Testis (tissue), 3 donors: ENCODE results near the gene PRSS12. TPM values are rescaled to one million over a fixed set of nuclear protein-coding genes. Genes with fewer than 3 reads are reported as not detected.

ENCODE experiments used
- DNase-seq: peaks from one replicate; pipeline ENCODE4 v3.0.0-alpha.2; 2019
- H3K27ac ChIP-seq, 2 donors: fragments of 200-600 bp; sonication (generic); one replicate each; pipeline ENCODE4 v1.5.1; 2019
- H3K27me3 ChIP-seq: fragments of 200-600 bp; sonication (generic); one replicate; pipeline ENCODE4 v1.5.1; 2019
- H3K36me3 ChIP-seq: fragments of 200-600 bp; sonication (generic); one replicate; pipeline ENCODE4 v1.5.1; 2017; ENCODE audit warnings: low read depth; ENCODE audit errors: missing control alignments
- H3K4me1 ChIP-seq: fragments of 200-600 bp; sonication (generic); one replicate; pipeline ENCODE4 v1.5.1; 2019
- H3K4me3 ChIP-seq, 2 donors: fragments of 200-600 bp; sonication (generic); one replicate each; pipeline ENCODE4 v1.5.1; 2017 to 2019
- H3K9me3 ChIP-seq: fragments of 200-600 bp; sonication (generic); one replicate; pipeline ENCODE4 v1.5.1; 2017
- POLR2A ChIP-seq: fragments of 450-650 bp; IDR thresholded peaks from one replicate; pipeline ENCODE4 v1.6.1; 2017; ENCODE audit warnings: antibody characterized with exemption, mild to moderate bottlenecking, moderate library complexity
- WGBS, 2 donors: methylation state at CpG; one replicate each; pipeline ENCODE4 v1.1.5; 2018; 5-methylcytosine and 5-hydroxymethylcytosine counted together
- intact Hi-C: fragments of 100-400 bp; cut with DNase I; formaldehyde crosslinking; loops from one replicate; pipeline ENCODE4 v1.15.1; 2023; ENCODE audit warnings: low total_unique reads
- polyA plus RNA-seq: library from polyadenylated mRNA; stranded (reverse); fragments of 350-450 nt; fragmentation: Illumina TruSeq; extraction: RNeasy Lipid Tissue Mini Kit (QIAGEN cat#74804); gene quantifications from one replicate; pipeline ENCODE4 v1.2.3, GENCODE V29; 2014; ENCODE audit warnings: low read depth, low replicate concordance; ENCODE audit not compliant: insufficient read depth
- total RNA-seq, 2 donors: library from RNA; depleted of rRNA; stranded (reverse); fragments of >200 nt; gene quantifications; one replicate each; pipeline ENCODE4 v1.2.3, GENCODE V29; 2016
- TF ChIP-seq, protein P1 (sequence below), 3 experiments: fragments of 450-650 bp in 2 of 3; fragments of 200-600 bp in 1 of 3; sonication (generic) in 1 of 3; IDR thresholded peaks; one replicate each; pipeline ENCODE4 v1.5.1; 2016 to 2019; ENCODE audit warnings: antibody characterized with exemption in 3 of 3, mild to moderate bottlenecking in 2 of 3, moderate library complexity in 1 of 3

The PRSS12 gene
- total and polyA plus RNA-seq, 3 donors from 2014 or later, result 33.9 to 65.4 (median 41.5) TPM

DNA sequence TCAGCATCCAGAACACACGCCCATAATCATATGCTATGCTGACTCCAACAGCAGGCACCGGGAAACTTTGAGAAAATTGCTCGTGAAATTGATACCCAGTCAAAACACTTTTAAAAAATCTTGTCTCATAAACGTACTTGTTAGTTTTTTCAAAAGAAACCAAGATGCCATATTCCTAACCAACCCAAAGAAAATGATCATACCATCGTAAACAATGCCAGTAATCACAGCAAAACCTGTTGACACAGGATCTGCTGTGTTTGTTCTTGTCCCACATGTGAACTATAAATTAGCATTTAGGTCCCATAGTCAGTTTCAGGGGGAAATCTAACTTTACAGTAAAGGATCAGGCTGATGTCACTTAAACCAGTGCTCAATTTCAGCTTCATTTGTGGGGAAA, 23.0 kb downstream of the PRSS12 start:
- TF ChIP-seq, protein P1, sequence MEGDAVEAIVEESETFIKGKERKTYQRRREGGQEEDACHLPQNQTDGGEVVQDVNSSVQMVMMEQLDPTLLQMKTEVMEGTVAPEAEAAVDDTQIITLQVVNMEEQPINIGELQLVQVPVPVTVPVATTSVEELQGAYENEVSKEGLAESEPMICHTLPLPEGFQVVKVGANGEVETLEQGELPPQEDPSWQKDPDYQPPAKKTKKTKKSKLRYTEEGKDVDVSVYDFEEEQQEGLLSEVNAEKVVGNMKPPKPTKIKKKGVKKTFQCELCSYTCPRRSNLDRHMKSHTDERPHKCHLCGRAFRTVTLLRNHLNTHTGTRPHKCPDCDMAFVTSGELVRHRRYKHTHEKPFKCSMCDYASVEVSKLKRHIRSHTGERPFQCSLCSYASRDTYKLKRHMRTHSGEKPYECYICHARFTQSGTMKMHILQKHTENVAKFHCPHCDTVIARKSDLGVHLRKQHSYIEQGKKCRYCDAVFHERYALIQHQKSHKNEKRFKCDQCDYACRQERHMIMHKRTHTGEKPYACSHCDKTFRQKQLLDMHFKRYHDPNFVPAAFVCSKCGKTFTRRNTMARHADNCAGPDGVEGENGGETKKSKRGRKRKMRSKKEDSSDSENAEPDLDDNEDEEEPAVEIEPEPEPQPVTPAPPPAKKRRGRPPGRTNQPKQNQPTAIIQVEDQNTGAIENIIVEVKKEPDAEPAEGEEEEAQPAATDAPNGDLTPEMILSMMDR (IDR thresholded peaks at IDR 0.05), result no peak
- H3K4me1 ChIP-seq, result no peaks in the 10 kb centered on the region
- H3K36me3 ChIP-seq, result no peaks in the 10 kb centered on the region
- intact Hi-C loops, result no loop called here
- no peaks in the 10 kb centered on the region for H3K27me3 ChIP-seq
- no peaks in the 10 kb centered on the region for H3K9me3 ChIP-seq
- H3K27ac ChIP-seq, result no peak overlapping the region
- WGBS, 2 donors, result 91 to 93% methylated on average over 5 of the region's 5 CpGs
- DNase-seq, result no peak
- no peak overlapping the region for H3K4me3 ChIP-seq

- no peaks in the 10 kb centered on the region for H3K27me3 ChIP-seq
- no peaks in the 10 kb centered on the region for H3K9me3 ChIP-seq
- intact Hi-C loops, result no loop called here
- no peak overlapping the region for H3K27ac ChIP-seq
- no peaks in the 10 kb centered on the region for H3K36me3 ChIP-seq
- WGBS, 2 donors, result 50 to 51% methylated on average over 4 of the region's 4 CpGs
- no peak for TF ChIP-seq POLR2A
- TF ChIP-seq, protein P1 (IDR thresholded peaks at IDR 0.05), result no peak
- H3K4me1 ChIP-seq, result no peaks in the 10 kb centered on the region
- no peak for DNase-seq
- H3K4me3 ChIP-seq, result no peak overlapping the region
Measured at GRCh38 chr4:118327554-118328241, 25.1 kb downstream of the PRSS12 start.

GRCh38 chr4:118326585-118326984, 26.2 kb downstream of the PRSS12 start:
- no peaks in the 10 kb centered on the region for H3K9me3 ChIP-seq
- TF ChIP-seq POLR2A, result no peak
- TF ChIP-seq, protein P1 (IDR thresholded peaks at IDR 0.05), result no peak
- no peak overlapping the region for H3K4me3 ChIP-seq
- no peaks in the 10 kb centered on the region for H3K27me3 ChIP-seq
- 66 to 92% methylated on average over 2 of the region's 2 CpGs for WGBS, 2 donors
- intact Hi-C loops, result no loop called here
- no peaks in the 10 kb centered on the region for H3K36me3 ChIP-seq
- DNase-seq, result no peak
- H3K27ac ChIP-seq, result no peak overlapping the region
- no peaks in the 10 kb centered on the region for H3K4me1 ChIP-seq

GRCh38 chr4:118325431-118325830, 27.4 kb downstream of the PRSS12 start:
- 43 to 60% methylated on average over 1 of the region's 1 CpG for WGBS, 2 donors

More at GRCh38 chr4:118325431-118325830, 27.4 kb downstream of the PRSS12 start:
- Histone ChIP-seq H3K36me3 (no peaks in the 10 kb centered on the region), H3K9me3 (no peaks in the 10 kb centered on the region), H3K4me3 (no peak overlapping the region), H3K27me3 (no peaks in the 10 kb centered on the region), H3K27ac (no peak overlapping the region), H3K4me1 (no peaks in the 10 kb centered on the region)
- TF ChIP-seq, protein P1 (IDR thresholded peaks at IDR 0.05), result no peak
- no peak for TF ChIP-seq POLR2A
- no peak for DNase-seq
- intact Hi-C loops, result no loop called here
